WTC11 (cell line): ENCODE data around the gene BFSP1. TPM values are rescaled to one million over a fixed set of nuclear protein-coding genes. Genes with fewer than 3 reads are reported as not detected.

Experiments used
- IRF1 ChIP-seq: sonication (generic); formaldehyde crosslinking; IDR thresholded peaks from 2 replicates; pipeline ENCODE4 v1.8.0; 2023; ENCODE audit warnings: missing genetic modification reagents
- ZNF121 ChIP-seq: sonication (generic); formaldehyde crosslinking; IDR thresholded peaks from 2 replicates; pipeline ENCODE4 v1.8.0; 2023; ENCODE audit warnings: missing genetic modification reagents
- ZNF416 ChIP-seq: fragments of 250-450 bp; sonication (Bioruptor Pico); IDR thresholded peaks from 2 replicates; pipeline ENCODE4 v1.9.0; 2021; ENCODE audit warnings: mild to moderate bottlenecking, inconsistent platforms
- total RNA-seq: library from RNA; stranded (reverse); gene quantifications from 3 replicates; pipeline ENCODE4 v1.2.3, GENCODE V29; 2021
- TF ChIP-seq, protein P1 (sequence below): sonication (generic); formaldehyde crosslinking; IDR thresholded peaks from 2 replicates; pipeline ENCODE4 v1.8.0; 2022; ENCODE audit warnings: missing genetic modification reagents
- TF ChIP-seq, protein P2 (sequence below): fragments of 250-450 bp; sonication (Bioruptor Pico); IDR thresholded peaks from 2 replicates; pipeline ENCODE4 v1.9.0; 2021; ENCODE audit warnings: mild to moderate bottlenecking

Gene BFSP1
- total RNA-seq, 1 experiment from 2014 or later: 3.0 TPM

GRCh38 chr20:17444091-17444490, 87.1 kb downstream of the BFSP1 start (continued):
- TF ChIP-seq, protein P1, sequence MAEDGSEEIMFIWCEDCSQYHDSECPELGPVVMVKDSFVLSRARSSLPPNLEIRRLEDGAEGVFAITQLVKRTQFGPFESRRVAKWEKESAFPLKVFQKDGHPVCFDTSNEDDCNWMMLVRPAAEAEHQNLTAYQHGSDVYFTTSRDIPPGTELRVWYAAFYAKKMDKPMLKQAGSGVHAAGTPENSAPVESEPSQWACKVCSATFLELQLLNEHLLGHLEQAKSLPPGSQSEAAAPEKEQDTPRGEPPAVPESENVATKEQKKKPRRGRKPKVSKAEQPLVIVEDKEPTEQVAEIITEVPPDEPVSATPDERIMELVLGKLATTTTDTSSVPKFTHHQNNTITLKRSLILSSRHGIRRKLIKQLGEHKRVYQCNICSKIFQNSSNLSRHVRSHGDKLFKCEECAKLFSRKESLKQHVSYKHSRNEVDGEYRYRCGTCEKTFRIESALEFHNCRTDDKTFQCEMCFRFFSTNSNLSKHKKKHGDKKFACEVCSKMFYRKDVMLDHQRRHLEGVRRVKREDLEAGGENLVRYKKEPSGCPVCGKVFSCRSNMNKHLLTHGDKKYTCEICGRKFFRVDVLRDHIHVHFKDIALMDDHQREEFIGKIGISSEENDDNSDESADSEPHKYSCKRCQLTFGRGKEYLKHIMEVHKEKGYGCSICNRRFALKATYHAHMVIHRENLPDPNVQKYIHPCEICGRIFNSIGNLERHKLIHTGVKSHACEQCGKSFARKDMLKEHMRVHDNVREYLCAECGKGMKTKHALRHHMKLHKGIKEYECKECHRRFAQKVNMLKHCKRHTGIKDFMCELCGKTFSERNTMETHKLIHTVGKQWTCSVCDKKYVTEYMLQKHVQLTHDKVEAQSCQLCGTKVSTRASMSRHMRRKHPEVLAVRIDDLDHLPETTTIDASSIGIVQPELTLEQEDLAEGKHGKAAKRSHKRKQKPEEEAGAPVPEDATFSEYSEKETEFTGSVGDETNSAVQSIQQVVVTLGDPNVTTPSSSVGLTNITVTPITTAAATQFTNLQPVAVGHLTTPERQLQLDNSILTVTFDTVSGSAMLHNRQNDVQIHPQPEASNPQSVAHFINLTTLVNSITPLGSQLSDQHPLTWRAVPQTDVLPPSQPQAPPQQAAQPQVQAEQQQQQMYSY (CRISPR knock-in tag): no peak
- TF ChIP-seq ZNF416 (CRISPR knock-in tag) (no peak), ZNF121 (no peak), IRF1 (no peak)
- TF ChIP-seq, protein P2, sequence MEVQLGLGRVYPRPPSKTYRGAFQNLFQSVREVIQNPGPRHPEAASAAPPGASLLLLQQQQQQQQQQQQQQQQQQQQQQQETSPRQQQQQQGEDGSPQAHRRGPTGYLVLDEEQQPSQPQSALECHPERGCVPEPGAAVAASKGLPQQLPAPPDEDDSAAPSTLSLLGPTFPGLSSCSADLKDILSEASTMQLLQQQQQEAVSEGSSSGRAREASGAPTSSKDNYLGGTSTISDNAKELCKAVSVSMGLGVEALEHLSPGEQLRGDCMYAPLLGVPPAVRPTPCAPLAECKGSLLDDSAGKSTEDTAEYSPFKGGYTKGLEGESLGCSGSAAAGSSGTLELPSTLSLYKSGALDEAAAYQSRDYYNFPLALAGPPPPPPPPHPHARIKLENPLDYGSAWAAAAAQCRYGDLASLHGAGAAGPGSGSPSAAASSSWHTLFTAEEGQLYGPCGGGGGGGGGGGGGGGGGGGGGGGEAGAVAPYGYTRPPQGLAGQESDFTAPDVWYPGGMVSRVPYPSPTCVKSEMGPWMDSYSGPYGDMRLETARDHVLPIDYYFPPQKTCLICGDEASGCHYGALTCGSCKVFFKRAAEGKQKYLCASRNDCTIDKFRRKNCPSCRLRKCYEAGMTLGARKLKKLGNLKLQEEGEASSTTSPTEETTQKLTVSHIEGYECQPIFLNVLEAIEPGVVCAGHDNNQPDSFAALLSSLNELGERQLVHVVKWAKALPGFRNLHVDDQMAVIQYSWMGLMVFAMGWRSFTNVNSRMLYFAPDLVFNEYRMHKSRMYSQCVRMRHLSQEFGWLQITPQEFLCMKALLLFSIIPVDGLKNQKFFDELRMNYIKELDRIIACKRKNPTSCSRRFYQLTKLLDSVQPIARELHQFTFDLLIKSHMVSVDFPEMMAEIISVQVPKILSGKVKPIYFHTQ (CRISPR knock-in tag): no peak

Other genes with a start within 250 kb of the BFSP1 start
- gene DSTN, start 38.7 kb upstream of the BFSP1 start, total RNA-seq: 145 to 153 TPM (median 149 TPM) in 3 replicates
- gene RRBP1, start 150.9 kb upstream of the BFSP1 start, total RNA-seq: 161 to 171 TPM (median 162 TPM) in 3 replicates
- gene BANF2, start 168.6 kb upstream of the BFSP1 start, total RNA-seq: not detected in 3 replicates